ENCODE data around the gene CORO6.

Gene CORO6

GRCh38 chr17:29649359-29649758, 26.6 kb upstream of the CORO6 start:
- TF ChIP-seq ZNF274 (IDR thresholded peaks at IDR 0.05; ENCODE audit: low read depth, low read length), result no peak
- H3K4me3 ChIP-seq (ENCODE audit: low read length), result no peak overlapping the region

GRCh38 chr17:29648005-29648404, 25.3 kb upstream of the CORO6 start:
- H3K4me3 ChIP-seq (ENCODE audit: low read length), result no peak overlapping the region
- TF ChIP-seq ZNF274 (IDR thresholded peaks at IDR 0.05; ENCODE audit: low read depth, low read length), result no peak

- no peak overlapping the region for H3K4me3 ChIP-seq (ENCODE audit: low read length)
- no peak for TF ChIP-seq ZNF274 (IDR thresholded peaks at IDR 0.05; ENCODE audit: low read depth, low read length)
These were observed 22.9 kb upstream of the CORO6 start for GRCh38 chr17:29645515-29646051.

GRCh38 chr17:29643817-29644160, 21.1 kb upstream of the CORO6 start:
- no peak overlapping the region for H3K4me3 ChIP-seq (ENCODE audit: low read length)
- no peak for TF ChIP-seq ZNF274 (IDR thresholded peaks at IDR 0.05; ENCODE audit: low read depth, low read length)

- no peak for TF ChIP-seq ZNF274 (IDR thresholded peaks at IDR 0.05; ENCODE audit: low read depth, low read length)
- no peak overlapping the region for H3K4me3 ChIP-seq (ENCODE audit: low read length)
These were observed 19.5 kb upstream of the CORO6 start for GRCh38 chr17:29642171-29642611.

GRCh38 chr17:29640981-29641642, 18.4 kb upstream of the CORO6 start:
- no peak for TF ChIP-seq ZNF274 (IDR thresholded peaks at IDR 0.05; ENCODE audit: low read depth, low read length)
- no peak overlapping the region for H3K4me3 ChIP-seq (ENCODE audit: low read length)

GRCh38 chr17:29640413-29640812, 17.7 kb upstream of the CORO6 start:
- TF ChIP-seq ZNF274 (IDR thresholded peaks at IDR 0.05; ENCODE audit: low read depth, low read length), result no peak
- no peak overlapping the region for H3K4me3 ChIP-seq (ENCODE audit: low read length)

- no peak for TF ChIP-seq ZNF274 (IDR thresholded peaks at IDR 0.05; ENCODE audit: low read depth, low read length)
- H3K4me3 ChIP-seq (ENCODE audit: low read length), result no peak overlapping the region
These were observed 11.2 kb upstream of the CORO6 start for GRCh38 chr17:29633886-29634285.

GRCh38 chr17:29630630-29631193, 8.0 kb upstream of the CORO6 start:
- no peak for TF ChIP-seq ZNF274 (IDR thresholded peaks at IDR 0.05; ENCODE audit: low read depth, low read length)
- no peak overlapping the region for H3K4me3 ChIP-seq (ENCODE audit: low read length)

GRCh38 chr17:29629839-29630238, 7.1 kb upstream of the CORO6 start:
- no peak overlapping the region for H3K4me3 ChIP-seq (ENCODE audit: low read length)
- no peak for TF ChIP-seq ZNF274 (IDR thresholded peaks at IDR 0.05; ENCODE audit: low read depth, low read length)

GRCh38 chr17:29628644-29629043, 5.9 kb upstream of the CORO6 start:
- TF ChIP-seq ZNF274 (IDR thresholded peaks at IDR 0.05; ENCODE audit: low read depth, low read length), result no peak
- no peak overlapping the region for H3K4me3 ChIP-seq (ENCODE audit: low read length)

- H3K4me3 ChIP-seq (ENCODE audit: low read length), result no peak overlapping the region
These were observed 5.2 kb upstream of the CORO6 start for GRCh38 chr17:29627951-29628350.

GRCh38 chr17:29625037-29625750, 2.5 kb upstream of the CORO6 start:
- H3K4me3 ChIP-seq (ENCODE audit: low read length), result no peak overlapping the region
- TF ChIP-seq ZNF274 (IDR thresholded peaks at IDR 0.05; ENCODE audit: low read depth, low read length), result no peak

More at GRCh38 chr17:29627951-29628350, 5.2 kb upstream of the CORO6 start:
- TF ChIP-seq ZNF274 (IDR thresholded peaks at IDR 0.05; ENCODE audit: low read depth, low read length), result no peak

- TF ChIP-seq ZNF274 (IDR thresholded peaks at IDR 0.05; ENCODE audit: low read depth, low read length), result no peak
- H3K4me3 ChIP-seq (ENCODE audit: low read length), result no peak overlapping the region
These were observed 1.9 kb upstream of the CORO6 start for GRCh38 chr17:29624586-29624985.

- TF ChIP-seq ZNF274 (IDR thresholded peaks at IDR 0.05; ENCODE audit: low read depth, low read length), result no peak
- peak overlapping the region; percentile 57; the same call in 1 of the 2 replicates for H3K4me3 ChIP-seq (ENCODE audit: low read length)
These were observed 553 bp upstream of the CORO6 start for GRCh38 chr17:29623283-29623647.

Data from GM08714 (cell line).